ENCODE results near the gene ATF6B.
"Not testable (repeated sequence)": the region's sequence is repeated elsewhere in the genome, so short reads cannot be mapped to it uniquely, and the experiment has no call there.

Gene ATF6B

GRCh38 chr6:32153564-32154513 lies 25.8 kb upstream of the ATF6B start, which contains the start of gene PPT2:
PPT2 (plus strand) TSS chr6:32154141; CDS start chr6:32154595, 454 bp downstream.
- peak; percentile 68 for DNase-seq

DNA sequence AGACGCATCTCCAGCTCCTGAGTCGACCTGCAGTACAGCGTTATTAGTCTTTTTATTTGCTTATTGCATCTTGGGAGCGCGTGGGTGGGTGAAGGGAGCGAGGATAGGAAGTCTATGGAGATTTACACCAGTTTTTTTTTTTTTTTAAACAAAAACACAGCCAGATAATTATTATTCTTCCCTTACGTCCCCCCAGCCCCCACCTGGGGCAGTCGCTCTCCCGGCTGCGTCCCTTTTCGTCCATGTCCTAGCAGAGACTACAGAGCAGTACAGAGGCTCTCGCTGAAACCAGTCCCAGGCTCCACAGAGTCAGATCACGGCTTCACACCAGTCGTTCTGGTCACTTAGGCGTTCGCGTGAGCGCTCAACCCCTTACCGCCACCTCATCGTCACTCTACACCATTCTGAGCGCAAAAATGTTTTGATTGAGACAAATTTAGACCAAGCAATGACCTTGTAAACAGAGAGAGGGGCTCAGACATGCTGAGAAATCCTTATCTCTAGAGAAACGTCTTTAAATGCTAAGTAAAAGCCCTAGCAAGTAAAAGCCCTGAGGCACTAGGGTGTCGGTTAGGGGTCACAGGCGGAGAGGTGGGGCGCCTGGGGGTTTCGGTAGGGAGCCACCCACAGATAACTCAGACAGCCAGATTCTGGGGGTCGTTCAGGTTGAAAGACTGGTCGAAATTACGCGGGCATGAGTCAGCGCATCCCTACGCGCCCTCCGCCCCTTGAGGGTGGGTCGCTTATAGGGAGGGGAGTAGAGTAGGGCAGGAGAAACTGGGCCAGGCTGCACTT lies 24.9 kb upstream of the ATF6B start:
- DNase-seq = no peak

GRCh38 chr6:32151863-32152768 lies 24.1 kb upstream of the ATF6B start, which contains the start of gene PRRT1:
PRRT1 (minus strand) TSS chr6:32151939; CDS start chr6:32151827, 112 bp downstream.
- DNase-seq = no peak

DNA sequence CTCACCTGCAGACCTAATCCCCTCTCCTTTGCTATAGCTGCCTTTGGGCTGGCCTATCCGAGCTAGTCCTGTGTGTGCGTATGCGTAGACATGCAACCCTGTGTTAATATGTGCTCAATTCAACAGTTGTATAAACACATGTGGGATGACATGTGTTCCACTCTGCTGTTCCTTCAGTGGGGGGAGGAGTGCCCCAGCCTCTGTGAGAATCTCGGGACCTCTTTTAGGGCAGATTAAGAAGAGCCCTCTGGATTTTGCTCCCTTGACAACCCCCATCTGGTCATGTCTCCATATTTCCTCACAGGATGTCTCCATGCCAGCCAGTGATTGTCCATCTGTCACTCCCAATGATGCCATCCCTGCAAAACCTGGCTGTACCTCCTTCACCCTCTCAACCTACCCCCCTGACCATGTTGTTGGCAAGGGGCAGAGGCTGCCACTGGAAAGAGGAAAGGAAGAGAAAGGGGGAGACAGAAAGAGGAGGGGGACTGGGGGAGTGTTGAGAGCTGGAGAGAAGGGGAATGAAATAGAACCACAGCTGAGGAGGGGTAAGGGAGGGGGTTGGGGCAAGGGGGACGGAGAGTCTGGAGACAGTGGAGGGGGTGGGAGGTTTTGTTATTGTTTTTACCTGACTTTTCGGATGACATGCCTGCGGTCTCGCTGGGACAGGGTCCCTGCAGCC lies 23.3 kb upstream of the ATF6B start:
- no peak for DNase-seq

DNA sequence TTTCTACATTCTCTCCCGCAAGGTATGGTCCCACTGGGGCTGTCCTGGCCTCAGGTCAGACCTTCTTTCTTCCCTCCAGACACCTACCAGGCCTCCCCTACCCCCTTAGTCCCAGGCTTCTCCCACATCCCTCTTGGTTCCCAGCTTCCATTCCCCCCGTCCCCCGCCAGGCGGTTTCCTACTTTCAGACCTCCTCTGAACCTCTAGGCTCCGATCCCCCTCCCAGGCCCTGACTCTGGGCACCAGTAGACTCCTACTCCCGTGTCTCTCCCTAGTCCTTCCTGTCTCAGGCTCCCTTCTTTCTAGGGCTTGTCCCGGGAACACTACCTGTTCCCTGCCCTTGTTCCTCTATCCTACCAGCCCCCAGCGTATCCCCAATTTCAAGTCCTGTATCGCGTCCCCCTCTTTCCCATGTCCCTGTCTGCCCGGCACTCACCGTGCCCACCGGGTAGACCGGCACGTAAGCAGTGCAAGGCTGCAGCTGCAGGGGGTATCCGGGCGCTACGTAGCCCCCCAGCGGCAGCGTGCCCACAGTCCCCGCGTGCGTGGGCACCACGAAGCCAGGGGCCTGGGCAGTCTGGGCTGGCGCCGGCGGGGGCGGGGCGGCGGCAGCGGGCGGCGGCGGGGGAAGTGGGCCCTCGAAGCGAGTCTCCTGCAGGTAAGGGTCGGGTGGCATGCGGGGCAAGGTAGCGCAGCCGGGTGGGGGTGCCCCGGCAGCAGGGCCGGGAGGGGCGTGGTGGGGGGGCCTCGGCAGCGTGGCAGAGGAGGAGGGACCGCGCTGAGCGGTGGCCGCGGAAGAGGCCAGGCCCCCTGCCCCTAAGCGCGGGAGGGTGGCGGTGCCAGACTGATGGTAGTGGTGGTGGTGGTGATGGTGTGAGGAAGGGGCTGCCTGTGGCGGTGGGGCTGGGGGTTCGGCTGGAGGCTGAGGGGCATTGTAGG lies 22.2 kb upstream of the ATF6B start:
- no peak for DNase-seq

GRCh38 chr6:32149092-32149755 lies 21.2 kb upstream of the ATF6B start:
- DNase-seq = no peak

GRCh38 chr6:32148289-32149091 lies 20.4 kb upstream of the ATF6B start:
- no peak for DNase-seq

DNA sequence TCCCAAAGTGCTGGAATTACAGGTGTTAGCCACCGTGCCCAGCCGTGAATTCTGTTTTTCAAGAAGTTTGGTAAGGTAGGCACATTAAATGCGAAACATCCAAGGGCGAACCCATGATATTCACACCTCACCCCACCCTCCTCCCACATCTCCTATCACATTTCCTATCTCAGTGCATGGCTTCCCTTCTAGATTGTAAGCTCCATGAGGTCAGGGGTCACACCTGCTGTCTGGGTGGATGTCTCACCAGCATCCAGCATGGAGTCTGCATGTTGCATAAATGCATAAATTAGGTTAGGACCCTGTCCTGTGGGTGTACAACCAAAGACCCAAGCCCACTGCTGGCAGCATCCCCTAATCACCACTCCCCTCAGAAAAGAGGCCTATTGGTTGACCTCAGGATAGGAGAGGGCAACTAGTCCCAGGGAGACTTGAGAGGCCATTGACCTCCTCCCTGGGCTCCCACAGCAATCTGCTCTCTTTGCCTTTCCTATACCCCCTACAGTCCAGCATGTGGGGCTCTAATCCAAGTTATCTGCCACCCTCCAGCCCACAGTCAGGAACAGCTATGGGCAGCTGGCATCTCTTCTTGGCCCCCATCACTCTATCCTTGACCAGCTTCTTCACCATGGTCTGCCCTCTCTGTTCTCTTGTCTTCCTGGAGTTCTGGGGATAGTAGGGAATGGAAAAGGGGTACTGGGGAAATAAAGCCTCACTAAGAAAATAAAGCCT lies 19.5 kb upstream of the ATF6B start:
- no peak for DNase-seq

DNA sequence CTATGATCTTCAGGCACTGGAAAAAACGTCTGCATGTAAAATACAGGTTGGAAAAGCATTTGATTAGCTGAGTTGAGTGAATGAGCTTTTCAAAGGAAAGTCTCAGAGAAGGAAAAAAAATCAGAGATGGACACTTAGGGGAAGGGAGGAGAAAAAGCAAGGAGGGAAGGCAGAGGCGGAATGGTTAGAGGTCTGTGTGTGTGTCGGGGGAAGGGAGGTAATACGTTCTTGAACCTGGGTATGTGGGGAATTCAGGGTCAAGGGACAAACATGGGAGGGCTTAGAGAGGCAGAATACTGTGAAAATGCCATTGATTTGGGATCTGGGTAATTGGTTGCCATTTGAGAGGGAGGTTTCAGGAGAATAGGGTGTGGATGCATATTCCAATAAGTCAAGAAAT lies 18.6 kb upstream of the ATF6B start:
- no peak for DNase-seq

DNA sequence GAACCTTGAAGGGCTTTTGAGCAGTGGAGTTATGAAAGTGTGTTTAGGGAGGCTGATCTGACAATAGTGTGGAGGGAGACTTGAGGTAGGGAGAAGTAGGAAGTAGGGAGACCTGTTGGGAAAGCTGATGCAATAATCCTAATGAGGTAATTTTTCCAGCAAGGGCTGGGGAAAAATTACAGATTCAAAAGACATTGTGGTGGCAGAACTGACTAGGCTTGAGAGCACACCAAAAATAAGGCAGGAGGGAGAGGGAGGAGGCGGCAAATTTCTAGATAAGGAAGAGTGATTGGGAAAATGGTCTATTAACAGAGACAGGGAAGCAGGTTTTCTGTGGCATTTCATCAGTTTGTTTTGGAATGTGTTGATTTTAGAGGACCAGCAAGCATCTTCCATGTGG lies 18.2 kb upstream of the ATF6B start:
- DNase-seq = no peak

DNA sequence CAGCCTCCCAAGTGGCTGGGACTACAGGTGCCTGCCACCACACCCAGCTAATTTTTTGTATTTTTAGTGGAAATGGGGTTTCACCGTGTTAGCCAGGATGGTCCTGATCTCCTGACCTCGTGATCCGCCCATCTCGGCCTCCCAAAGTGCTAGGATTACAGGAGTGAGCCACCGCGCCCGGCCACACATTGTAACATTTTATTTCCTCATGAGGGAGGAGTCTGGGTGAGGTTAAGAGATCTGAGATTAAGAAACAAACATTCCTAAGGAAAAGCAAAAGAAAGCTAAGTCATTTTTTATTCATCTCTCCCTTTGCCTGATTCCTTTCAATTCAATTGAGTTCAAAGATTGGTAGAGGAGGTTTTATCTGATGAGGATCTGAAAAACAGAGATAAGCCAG lies 16.2 kb upstream of the ATF6B start:
- not testable (repeated sequence) for DNase-seq

DNA sequence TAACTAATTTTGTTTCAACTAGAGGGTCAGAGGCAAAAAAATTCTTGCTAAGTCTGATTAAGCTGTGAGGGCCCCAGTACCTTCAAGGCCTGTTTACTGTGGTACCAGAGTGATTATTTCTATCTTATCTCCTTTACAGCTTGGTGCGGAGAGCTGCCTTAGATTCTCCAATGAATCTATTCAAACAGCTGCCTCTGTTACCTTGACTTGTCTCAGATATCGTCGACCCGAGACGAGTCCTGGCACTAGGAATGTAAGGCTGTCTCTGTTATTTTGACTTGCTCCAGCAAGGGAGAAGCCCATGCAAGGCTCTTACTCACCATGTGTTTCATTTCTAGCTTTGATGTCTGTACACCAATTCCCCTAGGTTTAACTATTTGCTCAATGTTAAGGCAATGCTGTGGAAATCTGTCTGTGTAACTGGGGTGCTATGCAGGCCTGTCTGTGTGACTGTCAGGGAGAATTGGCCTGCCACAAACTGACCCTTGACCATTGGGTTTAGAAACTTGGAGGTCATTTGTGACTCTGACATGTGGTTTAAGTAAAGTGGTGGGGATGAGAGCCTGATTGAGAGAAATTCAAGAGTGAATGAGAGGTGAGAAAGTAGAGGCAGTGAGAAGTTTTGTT lies 12.5 kb upstream of the ATF6B start:
- no peak for DNase-seq

GRCh38 chr6:32139590-32139989 lies 11.5 kb upstream of the ATF6B start:
- no peak for DNase-seq

DNA sequence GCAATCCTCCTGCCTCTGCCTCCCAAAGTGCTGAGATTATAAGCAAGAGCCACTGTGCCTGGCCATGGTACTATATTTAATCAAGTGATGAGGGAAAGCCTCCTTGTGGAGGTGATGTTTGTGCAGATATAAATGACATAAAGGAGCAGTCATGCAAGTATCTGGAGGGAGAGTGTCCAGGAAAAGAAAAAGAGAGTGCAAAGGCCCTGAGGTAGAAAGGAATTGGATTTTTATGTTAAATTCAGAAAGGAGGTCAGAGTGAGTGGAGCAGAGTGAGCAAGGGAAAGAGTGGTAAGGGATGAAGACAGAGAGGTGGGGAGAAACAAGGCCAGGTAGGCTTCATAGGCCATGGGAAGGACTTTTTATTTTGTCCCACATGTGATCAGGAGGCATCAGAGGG lies 9.4 kb upstream of the ATF6B start:
- DNase-seq = no peak

- DNase-seq = no peak
Observed at GRCh38 chr6:32133786-32134185, 5.7 kb upstream of the ATF6B start.

DNA sequence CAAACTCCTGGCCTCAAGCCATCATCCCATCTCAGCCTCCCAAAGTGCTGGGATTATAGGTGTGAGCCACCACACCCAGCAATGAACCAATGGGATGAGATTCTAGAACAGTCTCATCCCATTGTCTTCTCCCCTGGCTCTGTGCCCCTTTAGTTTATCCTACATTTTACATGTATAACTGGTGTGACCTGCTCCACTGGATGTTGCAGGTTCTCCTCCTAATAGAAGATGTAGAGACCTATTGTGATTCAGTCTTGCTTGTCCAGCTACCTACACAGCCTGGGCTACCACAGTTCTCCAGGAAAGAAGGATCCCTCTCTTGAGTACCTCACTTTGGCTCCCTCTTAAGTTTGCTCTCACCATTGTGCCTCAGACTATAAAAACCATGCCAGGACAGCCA lies 4.1 kb upstream of the ATF6B start:
- no peak for DNase-seq

DNA sequence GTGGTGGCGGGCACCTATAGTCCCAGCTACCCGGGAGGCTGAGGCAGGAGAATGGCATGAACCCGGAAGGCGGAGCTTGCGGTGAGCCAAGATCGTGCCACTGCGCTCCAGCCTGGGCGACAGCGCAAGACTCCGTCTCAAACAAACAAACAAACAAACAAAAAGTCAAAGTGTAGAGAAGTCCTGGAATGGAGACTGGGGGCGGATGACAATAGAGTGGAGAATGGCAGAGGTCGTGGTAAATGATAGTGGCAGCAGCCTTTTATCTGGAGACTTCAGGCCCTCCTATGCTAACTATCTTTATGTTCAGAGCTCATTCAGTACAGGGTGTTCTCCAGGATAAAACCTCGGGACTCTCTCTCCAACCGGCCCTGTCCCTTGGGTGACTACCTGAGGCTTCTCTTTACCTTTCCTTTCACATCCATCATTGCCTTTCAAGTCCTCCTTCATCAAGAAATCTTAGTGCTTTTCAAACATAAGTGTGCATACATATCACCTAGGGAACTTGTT lies 3.4 kb upstream of the ATF6B start:
- DNase-seq = no peak
